GM12872 (cell line): ENCODE measurements around the gene OSCAR.

Experiments used
- TF ChIP-seq, protein P1 (sequence below): IDR thresholded peaks from 3 replicates; pipeline ENCODE4 v1.5.1; 2011; ENCODE audit warnings: low read depth, mild to moderate bottlenecking, low read length, moderate library complexity; ENCODE audit not compliant: insufficient read depth

The OSCAR gene

DNA sequence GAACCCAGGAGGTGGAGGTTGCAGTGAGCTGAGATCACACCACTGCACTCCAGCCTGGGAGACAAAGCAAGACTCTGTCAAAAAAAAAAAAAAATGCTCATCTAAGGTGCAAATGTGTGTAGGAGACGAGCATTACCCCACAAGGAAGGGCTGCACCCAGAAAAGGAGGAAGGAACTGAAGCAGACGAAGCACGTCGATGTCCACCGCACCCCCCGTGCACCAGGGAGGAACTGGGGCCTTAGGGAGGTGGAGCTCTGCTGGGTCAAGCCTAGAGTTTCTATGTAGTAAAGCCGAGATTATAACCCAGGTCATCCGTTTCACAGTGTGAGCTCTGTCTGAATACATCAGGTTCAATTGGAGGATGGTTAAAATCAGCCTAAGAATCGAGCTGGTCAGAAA lies 38.0 kb downstream of the OSCAR start:
- TF ChIP-seq, protein P1, sequence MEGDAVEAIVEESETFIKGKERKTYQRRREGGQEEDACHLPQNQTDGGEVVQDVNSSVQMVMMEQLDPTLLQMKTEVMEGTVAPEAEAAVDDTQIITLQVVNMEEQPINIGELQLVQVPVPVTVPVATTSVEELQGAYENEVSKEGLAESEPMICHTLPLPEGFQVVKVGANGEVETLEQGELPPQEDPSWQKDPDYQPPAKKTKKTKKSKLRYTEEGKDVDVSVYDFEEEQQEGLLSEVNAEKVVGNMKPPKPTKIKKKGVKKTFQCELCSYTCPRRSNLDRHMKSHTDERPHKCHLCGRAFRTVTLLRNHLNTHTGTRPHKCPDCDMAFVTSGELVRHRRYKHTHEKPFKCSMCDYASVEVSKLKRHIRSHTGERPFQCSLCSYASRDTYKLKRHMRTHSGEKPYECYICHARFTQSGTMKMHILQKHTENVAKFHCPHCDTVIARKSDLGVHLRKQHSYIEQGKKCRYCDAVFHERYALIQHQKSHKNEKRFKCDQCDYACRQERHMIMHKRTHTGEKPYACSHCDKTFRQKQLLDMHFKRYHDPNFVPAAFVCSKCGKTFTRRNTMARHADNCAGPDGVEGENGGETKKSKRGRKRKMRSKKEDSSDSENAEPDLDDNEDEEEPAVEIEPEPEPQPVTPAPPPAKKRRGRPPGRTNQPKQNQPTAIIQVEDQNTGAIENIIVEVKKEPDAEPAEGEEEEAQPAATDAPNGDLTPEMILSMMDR, result no peak

DNA sequence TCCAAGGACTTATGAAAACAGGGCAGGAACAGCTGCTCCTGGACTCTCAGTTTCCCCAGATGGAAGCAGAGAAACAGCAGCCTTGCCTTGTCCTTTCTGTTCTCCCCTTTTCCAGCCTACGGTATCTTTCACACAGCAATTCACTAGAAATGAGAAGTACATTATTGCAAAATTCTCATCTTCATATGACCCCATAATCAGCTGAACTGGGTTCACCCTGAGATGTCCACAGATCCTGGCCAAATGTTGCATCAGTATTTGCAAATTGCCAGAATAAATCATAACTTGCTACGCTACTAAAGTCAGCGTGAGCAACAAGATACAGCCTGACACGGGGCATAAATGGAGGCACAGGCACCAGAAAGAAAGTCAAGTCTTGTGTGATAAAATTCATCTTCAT lies 53.0 kb downstream of the OSCAR start:
- TF ChIP-seq, protein P1, result no peak

DNA sequence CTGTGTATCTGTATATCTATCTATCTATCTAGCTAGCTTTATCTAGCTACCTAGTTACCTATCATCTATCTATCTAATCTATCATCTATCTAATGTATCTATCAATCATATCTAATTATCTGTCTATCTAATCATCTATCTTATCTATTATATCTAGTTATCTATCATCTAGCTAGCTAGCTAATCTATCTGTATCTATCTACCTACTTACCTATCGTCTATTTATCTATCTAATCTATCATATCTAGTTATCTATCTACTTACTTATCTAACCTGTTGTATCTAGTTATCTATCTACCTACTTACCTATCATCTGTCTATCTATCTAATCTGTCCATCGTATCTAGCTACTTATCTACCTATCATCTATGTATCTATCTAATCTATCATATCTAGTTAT lies 54.8 kb downstream of the OSCAR start:
- TF ChIP-seq, protein P1, result no peak
